ENCODE data around the gene CERKL.
A peak's percentile ranks its signal among the peaks of the same experiment; 100 is the strongest.

CERKL gene

GRCh38 chr2:181573140-181573736 lies 83.7 kb downstream of the CERKL start:
- no peak for DNase-seq

- no peak for DNase-seq
Observed at GRCh38 chr2:181570833-181571661, 85.9 kb downstream of the CERKL start.

- DNase-seq: no peak
Observed at GRCh38 chr2:181570059-181570458, 86.8 kb downstream of the CERKL start.

GRCh38 chr2:181566334-181567032 lies 90.4 kb downstream of the CERKL start:
- DNase-seq: no peak

GRCh38 chr2:181563101-181563692 lies 93.7 kb downstream of the CERKL start:
- no peak for DNase-seq

- DNase-seq: no peak
Observed at GRCh38 chr2:181558371-181558770, 98.5 kb downstream of the CERKL start.

GRCh38 chr2:181554061-181554830 lies 102.7 kb downstream of the CERKL start:
- no peak for DNase-seq

GRCh38 chr2:181553244-181553643 lies 103.7 kb downstream of the CERKL start:
- DNase-seq: no peak

- DNase-seq: peak; percentile 89
Observed at GRCh38 chr2:181552808-181553207, 104.1 kb downstream of the CERKL start.

GRCh38 chr2:181546086-181546485 lies 110.8 kb downstream of the CERKL start:
- DNase-seq: no peak

- no peak for DNase-seq
Observed at GRCh38 chr2:181542170-181542569, 114.7 kb downstream of the CERKL start.

GRCh38 chr2:181540421-181540820 lies 116.5 kb downstream of the CERKL start:
- peak; percentile 59 for DNase-seq

- no peak for DNase-seq
Observed at GRCh38 chr2:181536730-181537129, 120.2 kb downstream of the CERKL start.

GRCh38 chr2:181528441-181528840 lies 128.5 kb downstream of the CERKL start:
- no peak for DNase-seq

- DNase-seq: no peak
Observed at GRCh38 chr2:181527058-181527457, 129.8 kb downstream of the CERKL start.

GRCh38 chr2:181526014-181526413 lies 130.9 kb downstream of the CERKL start:
- DNase-seq: no peak

- no peak for DNase-seq
Observed at GRCh38 chr2:181523756-181524155, 133.1 kb downstream of the CERKL start.

- no peak for DNase-seq
Observed at GRCh38 chr2:181520253-181520652, 136.7 kb downstream of the CERKL start.

GRCh38 chr2:181517685-181518301 lies 139.1 kb downstream of the CERKL start:
- no peak for DNase-seq

GRCh38 chr2:181516992-181517391 lies 139.9 kb downstream of the CERKL start:
- no peak for DNase-seq

- no peak for DNase-seq
Observed at GRCh38 chr2:181515719-181516118, 141.2 kb downstream of the CERKL start.

GRCh38 chr2:181500201-181500600 lies 156.7 kb downstream of the CERKL start:
- no peak for DNase-seq
